VCaP (cell line): ENCODE data around the gene HPD.

Source experiments
- H3K27ac ChIP-seq: fragments of 450-650 bp; 2 replicates; pipeline ENCODE4 v1.5.1; 2017
- TF ChIP-seq, protein P1 (sequence below): fragments of 450-650 bp; conservative IDR thresholded peaks from 2 replicates; pipeline ENCODE4 v1.5.1; 2017; ENCODE audit warnings: mild to moderate bottlenecking, moderate library complexity

The HPD gene

DNA sequence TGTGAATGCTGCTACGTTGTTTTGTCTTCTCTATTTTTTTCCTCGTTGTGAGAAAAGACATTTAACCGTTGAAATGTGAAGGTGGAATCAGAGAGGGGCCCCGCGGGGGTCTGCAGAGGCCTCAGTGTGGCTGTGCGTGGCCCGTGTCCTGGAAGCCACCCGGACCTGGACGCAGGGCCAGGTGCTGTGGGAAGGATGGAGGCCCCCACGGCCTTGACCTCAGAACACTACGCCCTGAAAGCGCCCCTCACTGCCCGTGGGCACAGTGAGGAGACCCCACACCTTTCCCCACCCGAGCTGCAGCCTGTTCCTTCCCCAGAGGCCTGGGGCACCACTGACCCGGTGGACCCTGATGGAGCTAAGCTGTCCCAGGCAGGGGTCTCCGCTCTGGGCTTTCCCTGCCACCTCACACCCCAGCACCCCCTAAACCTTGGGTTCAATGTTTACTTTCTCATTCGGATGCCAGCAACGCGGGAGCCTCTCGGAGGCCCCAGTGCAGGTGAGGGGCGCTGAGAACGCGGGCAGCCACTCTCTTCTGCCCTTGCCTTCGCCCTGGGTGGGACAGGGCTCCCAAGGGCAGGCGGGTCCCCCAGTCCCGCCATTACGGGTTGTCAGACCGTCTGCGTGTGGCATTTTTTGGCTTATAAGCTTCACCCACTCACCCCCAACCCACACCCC, 27.9 kb downstream of the HPD start:
- TF ChIP-seq, protein P1, sequence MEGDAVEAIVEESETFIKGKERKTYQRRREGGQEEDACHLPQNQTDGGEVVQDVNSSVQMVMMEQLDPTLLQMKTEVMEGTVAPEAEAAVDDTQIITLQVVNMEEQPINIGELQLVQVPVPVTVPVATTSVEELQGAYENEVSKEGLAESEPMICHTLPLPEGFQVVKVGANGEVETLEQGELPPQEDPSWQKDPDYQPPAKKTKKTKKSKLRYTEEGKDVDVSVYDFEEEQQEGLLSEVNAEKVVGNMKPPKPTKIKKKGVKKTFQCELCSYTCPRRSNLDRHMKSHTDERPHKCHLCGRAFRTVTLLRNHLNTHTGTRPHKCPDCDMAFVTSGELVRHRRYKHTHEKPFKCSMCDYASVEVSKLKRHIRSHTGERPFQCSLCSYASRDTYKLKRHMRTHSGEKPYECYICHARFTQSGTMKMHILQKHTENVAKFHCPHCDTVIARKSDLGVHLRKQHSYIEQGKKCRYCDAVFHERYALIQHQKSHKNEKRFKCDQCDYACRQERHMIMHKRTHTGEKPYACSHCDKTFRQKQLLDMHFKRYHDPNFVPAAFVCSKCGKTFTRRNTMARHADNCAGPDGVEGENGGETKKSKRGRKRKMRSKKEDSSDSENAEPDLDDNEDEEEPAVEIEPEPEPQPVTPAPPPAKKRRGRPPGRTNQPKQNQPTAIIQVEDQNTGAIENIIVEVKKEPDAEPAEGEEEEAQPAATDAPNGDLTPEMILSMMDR: no peak
- H3K27ac ChIP-seq: no peak overlapping the region

DNA sequence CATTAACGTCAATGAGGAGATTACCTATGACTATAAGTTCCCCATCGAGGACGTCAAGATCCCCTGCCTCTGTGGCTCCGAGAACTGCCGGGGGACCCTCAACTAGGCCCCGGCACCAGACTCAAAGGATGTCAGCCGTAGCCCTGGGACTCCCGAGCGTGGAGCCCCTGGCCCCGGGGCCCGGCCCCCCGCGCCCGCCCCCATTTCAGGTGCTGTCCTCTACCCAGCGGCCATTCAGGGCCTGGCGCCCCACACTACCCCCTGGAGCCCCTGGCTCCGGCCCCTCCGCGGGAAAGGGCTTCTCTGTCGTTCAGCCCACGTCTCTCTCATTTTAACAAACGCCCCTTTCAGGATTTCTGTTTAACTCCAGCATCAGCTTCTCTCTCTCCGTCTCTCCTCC, 28.5 kb downstream of the HPD start:
- no peak overlapping the region for H3K27ac ChIP-seq
- TF ChIP-seq, protein P1: no peak

DNA sequence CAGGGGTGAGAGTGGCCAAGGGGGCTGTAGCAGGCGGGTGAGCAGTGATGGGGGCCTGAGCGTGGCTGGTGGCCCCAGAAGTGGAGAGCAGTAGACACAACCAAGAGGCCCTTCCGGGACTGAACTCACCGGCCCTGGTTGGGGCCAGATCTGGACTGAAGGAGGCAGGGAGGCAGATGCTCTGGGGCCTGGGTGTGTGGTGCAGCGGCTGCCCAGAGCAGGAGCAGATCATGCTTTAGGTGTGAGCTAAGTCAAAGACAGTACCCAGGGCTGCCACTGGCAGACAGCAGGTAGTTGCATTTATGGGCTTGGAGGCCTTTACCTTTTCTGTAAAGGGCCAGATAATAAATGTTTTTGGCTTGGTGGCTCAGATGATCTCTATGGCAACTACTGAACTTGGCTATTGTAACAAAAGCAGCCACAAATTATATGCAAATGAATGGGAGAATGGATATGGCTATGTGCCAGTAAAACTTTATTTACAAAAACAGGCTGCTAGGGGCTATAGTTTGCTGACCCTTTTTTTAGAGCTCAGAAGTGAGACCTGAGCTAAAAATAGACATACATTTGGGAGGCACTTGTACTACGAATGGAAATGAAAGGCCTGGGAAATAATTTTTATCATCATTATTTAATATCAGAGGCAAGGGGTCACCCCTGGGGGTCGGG, 29.3 kb downstream of the HPD start:
- TF ChIP-seq, protein P1: no peak
- peak overlapping the region; percentile 14; the same call in 1 of the 2 replicates for H3K27ac ChIP-seq

- TF ChIP-seq, protein P1: no peak
- peak overlapping the region; percentile 14; the same call in 1 of the 2 replicates for H3K27ac ChIP-seq
These were observed 29.8 kb downstream of the HPD start for GRCh38 chr12:121828826-121829225.

- H3K27ac ChIP-seq: no peak overlapping the region
- TF ChIP-seq, protein P1: no peak
These were observed 30.4 kb downstream of the HPD start for GRCh38 chr12:121828306-121828705.

GRCh38 chr12:121827351-121828099, 31.1 kb downstream of the HPD start:
- TF ChIP-seq, protein P1: no peak
- no peak overlapping the region for H3K27ac ChIP-seq
